ENCODE measurements around the gene FAHD2B.
"Not testable (repeated sequence)": the region's sequence is repeated elsewhere in the genome, so short reads cannot be mapped to it uniquely, and the experiment has no call there.

DNA sequence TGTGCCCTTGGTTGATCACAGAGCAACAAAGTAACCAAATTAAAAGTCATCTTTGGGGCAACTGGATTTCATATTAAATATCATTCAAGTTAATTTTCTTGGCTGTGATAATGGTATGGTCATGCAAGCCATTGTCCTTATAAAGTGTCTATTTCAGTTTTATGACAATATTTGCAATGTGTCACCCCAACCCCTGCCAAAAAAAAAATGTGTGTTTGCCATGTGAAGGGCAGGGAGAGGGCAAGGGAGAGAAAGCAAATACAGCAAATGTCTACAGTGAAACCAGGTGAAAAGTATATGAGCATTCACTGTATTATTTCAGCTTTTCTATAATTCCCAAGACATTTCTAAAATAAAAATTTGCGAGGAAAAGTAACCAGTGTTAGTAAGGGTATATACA is 6.0 kb downstream of the FAHD2B start:
- TF ChIP-seq, protein P1, sequence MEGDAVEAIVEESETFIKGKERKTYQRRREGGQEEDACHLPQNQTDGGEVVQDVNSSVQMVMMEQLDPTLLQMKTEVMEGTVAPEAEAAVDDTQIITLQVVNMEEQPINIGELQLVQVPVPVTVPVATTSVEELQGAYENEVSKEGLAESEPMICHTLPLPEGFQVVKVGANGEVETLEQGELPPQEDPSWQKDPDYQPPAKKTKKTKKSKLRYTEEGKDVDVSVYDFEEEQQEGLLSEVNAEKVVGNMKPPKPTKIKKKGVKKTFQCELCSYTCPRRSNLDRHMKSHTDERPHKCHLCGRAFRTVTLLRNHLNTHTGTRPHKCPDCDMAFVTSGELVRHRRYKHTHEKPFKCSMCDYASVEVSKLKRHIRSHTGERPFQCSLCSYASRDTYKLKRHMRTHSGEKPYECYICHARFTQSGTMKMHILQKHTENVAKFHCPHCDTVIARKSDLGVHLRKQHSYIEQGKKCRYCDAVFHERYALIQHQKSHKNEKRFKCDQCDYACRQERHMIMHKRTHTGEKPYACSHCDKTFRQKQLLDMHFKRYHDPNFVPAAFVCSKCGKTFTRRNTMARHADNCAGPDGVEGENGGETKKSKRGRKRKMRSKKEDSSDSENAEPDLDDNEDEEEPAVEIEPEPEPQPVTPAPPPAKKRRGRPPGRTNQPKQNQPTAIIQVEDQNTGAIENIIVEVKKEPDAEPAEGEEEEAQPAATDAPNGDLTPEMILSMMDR (IDR thresholded peaks at IDR 0.05): not testable (repeated sequence)
- TF ChIP-seq POLR2A, POLR2AphosphoS5 (IDR thresholded peaks at IDR 0.05): not testable (repeated sequence)

Data from transverse colon (tissue), 4 donors.